Ectodermal cell (in vitro differentiated cells): ENCODE measurements around the gene ARHGAP23.
A peak's percentile ranks its signal among the peaks of the same experiment; 100 is the strongest.

ENCODE experiments used
- H3K27ac ChIP-seq: 2 replicates; pipeline ENCODE4 v1.7.0; 2013; ENCODE audit warnings: mild to moderate bottlenecking, low read depth, low read length; ENCODE audit not compliant: insufficient read depth, poor library complexity, severe bottlenecking
- H3K27me3 ChIP-seq: 2 replicates; pipeline ENCODE4 v1.7.0; 2013; ENCODE audit warnings: mild to moderate bottlenecking, low read length; ENCODE audit not compliant: insufficient read depth, control insufficient read depth, poor library complexity, severe bottlenecking
- H3K36me3 ChIP-seq: one replicate; pipeline ENCODE4 v1.7.0; 2013; ENCODE audit warnings: low read length; ENCODE audit not compliant: control insufficient read depth, insufficient read depth
- H3K4me1 ChIP-seq: one replicate; pipeline ENCODE4 v1.7.0; 2013; ENCODE audit warnings: low read length; ENCODE audit not compliant: control insufficient read depth, insufficient read depth
- H3K4me3 ChIP-seq: 2 replicates; pipeline ENCODE4 v1.7.0; 2013; ENCODE audit warnings: low read depth, low read length, control low read depth; ENCODE audit not compliant: insufficient read depth
- H3K9me3 ChIP-seq: 2 replicates; pipeline ENCODE4 v1.7.0; 2013; ENCODE audit warnings: mild to moderate bottlenecking, low read length, moderate library complexity; ENCODE audit not compliant: control insufficient read depth
- WGBS, 2 experiments: methylation state at CpG; one replicate each; pipeline ENCODE4 v1.1.7; 2013; ENCODE audit warnings: missing lambda C conversion rate in 2 of 2; 5-methylcytosine and 5-hydroxymethylcytosine counted together

ARHGAP23 gene

GRCh38 chr17:38410201-38410600, 18.1 kb upstream of the ARHGAP23 start:
- Histone ChIP-seq H3K4me1 (peaks cover 4% of the 10 kb centered on the region), H3K27ac (no peak overlapping the region), H3K9me3 (no peaks in the 10 kb centered on the region), H3K4me3 (no peak overlapping the region), H3K27me3 (no peaks in the 10 kb centered on the region), H3K36me3 (no peaks in the 10 kb centered on the region)
- 89 to 92% methylated on average over 1 of the region's 1 CpG for WGBS, 2 experiments

GRCh38 chr17:38415250-38416194, 12.7 kb upstream of the ARHGAP23 start:
- H3K27me3 ChIP-seq: peaks cover 25% of the 10 kb centered on the region
- WGBS, 2 experiments: 29 to 30% methylated on average over 22 of the region's 22 CpGs
- peak overlapping the region; percentile 3 for H3K4me3 ChIP-seq
- peaks cover 39% of the 10 kb centered on the region for H3K4me1 ChIP-seq
- H3K9me3 ChIP-seq: no peaks in the 10 kb centered on the region
- H3K27ac ChIP-seq: peak overlapping the region; percentile 77
- H3K36me3 ChIP-seq: no peaks in the 10 kb centered on the region

GRCh38 chr17:38416840-38417209, 11.4 kb upstream of the ARHGAP23 start:
- H3K27ac ChIP-seq: no peak overlapping the region
- H3K27me3 ChIP-seq: peaks cover 25% of the 10 kb centered on the region

GRCh38 chr17:38417210-38417951, 10.9 kb upstream of the ARHGAP23 start:
- no peak overlapping the region for H3K4me3 ChIP-seq
- WGBS, 2 experiments: 72 to 73% methylated on average over 11 of the region's 11 CpGs
- H3K4me1 ChIP-seq: peaks cover 58% of the 10 kb centered on the region
- H3K36me3 ChIP-seq: no peaks in the 10 kb centered on the region
- peaks cover 25% of the 10 kb centered on the region for H3K27me3 ChIP-seq
- no peak overlapping the region for H3K27ac ChIP-seq
- H3K9me3 ChIP-seq: no peaks in the 10 kb centered on the region

More at GRCh38 chr17:38416840-38417209, 11.4 kb upstream of the ARHGAP23 start:
- Histone ChIP-seq H3K4me1 (peaks cover 52% of the 10 kb centered on the region), H3K4me3 (no peak overlapping the region), H3K9me3 (no peaks in the 10 kb centered on the region), H3K36me3 (no peaks in the 10 kb centered on the region)
- 96 to 100% methylated on average over 1 of the region's 1 CpG for WGBS, 2 experiments

GRCh38 chr17:38418062-38418692, 10.1 kb upstream of the ARHGAP23 start:
- 91 to 93% methylated on average over 7 of the region's 7 CpGs for WGBS, 2 experiments
- Histone ChIP-seq H3K4me3 (no peak overlapping the region), H3K27ac (no peak overlapping the region), H3K9me3 (no peaks in the 10 kb centered on the region), H3K4me1 (peaks cover 62% of the 10 kb centered on the region), H3K27me3 (peaks cover 25% of the 10 kb centered on the region), H3K36me3 (no peaks in the 10 kb centered on the region)

- H3K27me3 ChIP-seq: peaks cover 25% of the 10 kb centered on the region
- no peaks in the 10 kb centered on the region for H3K36me3 ChIP-seq
- H3K4me3 ChIP-seq: peak overlapping the region; percentile 39
- peaks cover 62% of the 10 kb centered on the region for H3K4me1 ChIP-seq
- 4% methylated on average over 78 of the region's 78 CpGs for WGBS, 2 experiments
- no peak overlapping the region for H3K27ac ChIP-seq
- no peaks in the 10 kb centered on the region for H3K9me3 ChIP-seq
Observed at GRCh38 chr17:38418693-38419507, 9.4 kb upstream of the ARHGAP23 start.

GRCh38 chr17:38419508-38419981, 8.7 kb upstream of the ARHGAP23 start:
- H3K4me3 ChIP-seq: peak overlapping the region; percentile 39
- WGBS, 2 experiments: 5 to 7% methylated on average over 9 to 10 of the region's 10 CpGs
- no peak overlapping the region for H3K27ac ChIP-seq
- H3K4me1 ChIP-seq: peaks cover 62% of the 10 kb centered on the region
- no peaks in the 10 kb centered on the region for H3K36me3 ChIP-seq
- H3K27me3 ChIP-seq: peaks cover 25% of the 10 kb centered on the region
- H3K9me3 ChIP-seq: no peaks in the 10 kb centered on the region

GRCh38 chr17:38420518-38420917, 7.7 kb upstream of the ARHGAP23 start:
- H3K4me1 ChIP-seq: peaks cover 57% of the 10 kb centered on the region
- no peaks in the 10 kb centered on the region for H3K36me3 ChIP-seq
- H3K4me3 ChIP-seq: no peak overlapping the region
- no peak overlapping the region for H3K27ac ChIP-seq
- no peaks in the 10 kb centered on the region for H3K9me3 ChIP-seq
- WGBS, 2 experiments: 79 to 80% methylated on average over 6 of the region's 6 CpGs
- H3K27me3 ChIP-seq: peaks cover 25% of the 10 kb centered on the region

GRCh38 chr17:38421171-38421841, 7.0 kb upstream of the ARHGAP23 start:
- WGBS, 2 experiments: 45 to 47% methylated on average over 14 of the region's 14 CpGs
- H3K27ac ChIP-seq: no peak overlapping the region
- H3K27me3 ChIP-seq: peaks cover 25% of the 10 kb centered on the region
- H3K36me3 ChIP-seq: no peaks in the 10 kb centered on the region
- H3K4me3 ChIP-seq: no peak overlapping the region
- peaks cover 59% of the 10 kb centered on the region for H3K4me1 ChIP-seq
- H3K9me3 ChIP-seq: no peaks in the 10 kb centered on the region
